Activated T-cell treated with anti-CD3 and anti-CD28 coated beads, Interleukin-2, amount 50 U/mL, for 4 hours (primary cell): Measurements from ENCODE around the gene PARL. TPM values are rescaled to one million over a fixed set of nuclear protein-coding genes. Genes with fewer than 3 reads are reported as not detected.
A peak's percentile ranks its signal among the peaks of the same experiment; 100 is the strongest.

Source experiments
- ATAC-seq, 2 donors: fragments of 200-7000 bp; cut with Tn5 transposase; one replicate each; pipeline ENCODE4 v1.10.0; 2021
- DNase-seq: peaks from one replicate; pipeline ENCODE4 v3.0.0-alpha.2; 2020
- H3K27me3 Mint-ChIP-seq: one replicate; pipeline ENCODE4 v1.8.0; 2021; ENCODE audit warnings: low read depth, mixed read lengths
- H3K36me3 Mint-ChIP-seq: one replicate; pipeline ENCODE4 v1.8.0; 2022; ENCODE audit warnings: mixed read lengths; ENCODE audit not compliant: insufficient read depth
- H3K4me1 Mint-ChIP-seq: one replicate; pipeline ENCODE4 v1.8.0; 2021; ENCODE audit warnings: low read depth, mixed read lengths
- H3K4me3 Mint-ChIP-seq: one replicate; pipeline ENCODE4 v1.8.0; 2021; ENCODE audit warnings: mild to moderate bottlenecking, moderate library complexity, mixed read lengths
- H3K9me3 Mint-ChIP-seq: one replicate; pipeline ENCODE4 v1.8.0; 2021; ENCODE audit warnings: mixed read lengths
- total RNA-seq, 3 donors: library from RNA; stranded (reverse); gene quantifications; one replicate each; pipeline ENCODE4 v1.2.1, GENCODE V29; 2021

PARL gene
- total RNA-seq, 3 donors from 2014 or later: 102 to 109 (median 105) TPM

GRCh38 chr3:183912895-183913579 lies 28.4 kb upstream of the PARL start:
- H3K36me3 Mint-ChIP-seq: no peaks in the 10 kb centered on the region
- H3K4me3 Mint-ChIP-seq: no peak overlapping the region
- peaks cover 6% of the 10 kb centered on the region for H3K27me3 Mint-ChIP-seq
- no peaks in the 10 kb centered on the region for H3K9me3 Mint-ChIP-seq
- ATAC-seq: no peak
- H3K4me1 Mint-ChIP-seq: no peaks in the 10 kb centered on the region
- DNase-seq: no peak

GRCh38 chr3:183911763-183912506 lies 27.3 kb upstream of the PARL start:
- Mint-ChIP-seq H3K4me1 (no peaks in the 10 kb centered on the region), H3K4me3 (no peak overlapping the region), H3K36me3 (no peaks in the 10 kb centered on the region), H3K27me3 (peaks cover 6% of the 10 kb centered on the region), H3K9me3 (no peaks in the 10 kb centered on the region)
- ATAC-seq: no peak
- no peak for DNase-seq

- H3K4me3 Mint-ChIP-seq: no peak overlapping the region
These were observed 26.4 kb upstream of the PARL start for GRCh38 chr3:183911087-183911486.

GRCh38 chr3:183909030-183909600 lies 24.4 kb upstream of the PARL start:
- Mint-ChIP-seq H3K27me3 (peaks cover 6% of the 10 kb centered on the region), H3K4me1 (no peaks in the 10 kb centered on the region), H3K36me3 (no peaks in the 10 kb centered on the region), H3K4me3 (no peak overlapping the region), H3K9me3 (no peaks in the 10 kb centered on the region)
- ATAC-seq: no peak
- no peak for DNase-seq

More at GRCh38 chr3:183911087-183911486, 26.4 kb upstream of the PARL start:
- H3K27me3 Mint-ChIP-seq: peaks cover 6% of the 10 kb centered on the region
- no peaks in the 10 kb centered on the region for H3K4me1 Mint-ChIP-seq
- no peak for ATAC-seq
- H3K36me3 Mint-ChIP-seq: no peaks in the 10 kb centered on the region
- no peaks in the 10 kb centered on the region for H3K9me3 Mint-ChIP-seq
- DNase-seq: no peak

DNA sequence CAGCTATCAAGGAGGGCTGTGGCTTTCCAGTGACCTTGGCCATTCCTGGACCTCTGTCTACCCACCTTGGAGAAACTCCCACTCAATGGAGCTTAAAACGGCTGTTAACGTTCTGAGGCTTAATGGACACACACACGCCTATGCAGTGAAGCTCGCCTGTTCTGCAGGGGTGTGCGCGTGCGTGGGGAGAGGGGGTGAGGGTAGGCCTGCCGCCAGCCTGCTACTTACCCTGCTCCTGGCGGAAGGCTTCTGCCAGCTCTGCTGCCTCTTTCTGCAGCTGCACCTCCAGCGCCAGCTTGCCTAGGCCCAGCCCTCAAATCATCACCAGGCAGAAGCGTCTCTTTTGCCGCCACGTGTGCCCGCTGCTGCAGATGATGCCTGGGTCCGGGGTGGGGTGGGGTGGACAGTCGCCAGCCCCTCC lies 23.2 kb upstream of the PARL start:
- no peaks in the 10 kb centered on the region for H3K9me3 Mint-ChIP-seq
- no peaks in the 10 kb centered on the region for H3K36me3 Mint-ChIP-seq
- no peak for ATAC-seq
- peaks cover 6% of the 10 kb centered on the region for H3K27me3 Mint-ChIP-seq
- no peaks in the 10 kb centered on the region for H3K4me1 Mint-ChIP-seq
- no peak overlapping the region for H3K4me3 Mint-ChIP-seq
- DNase-seq: no peak

GRCh38 chr3:183907176-183907575 lies 22.5 kb upstream of the PARL start:
- Mint-ChIP-seq H3K27me3 (peaks cover 6% of the 10 kb centered on the region), H3K4me3 (no peak overlapping the region), H3K36me3 (no peaks in the 10 kb centered on the region), H3K9me3 (no peaks in the 10 kb centered on the region), H3K4me1 (no peaks in the 10 kb centered on the region)
- ATAC-seq: no peak
- no peak for DNase-seq

GRCh38 chr3:183906234-183906921 lies 21.7 kb upstream of the PARL start:
- Mint-ChIP-seq H3K9me3 (no peaks in the 10 kb centered on the region), H3K27me3 (peaks cover 6% of the 10 kb centered on the region), H3K4me1 (no peaks in the 10 kb centered on the region), H3K36me3 (no peaks in the 10 kb centered on the region), H3K4me3 (no peak overlapping the region)
- no peak for DNase-seq
- ATAC-seq: no peak

DNA sequence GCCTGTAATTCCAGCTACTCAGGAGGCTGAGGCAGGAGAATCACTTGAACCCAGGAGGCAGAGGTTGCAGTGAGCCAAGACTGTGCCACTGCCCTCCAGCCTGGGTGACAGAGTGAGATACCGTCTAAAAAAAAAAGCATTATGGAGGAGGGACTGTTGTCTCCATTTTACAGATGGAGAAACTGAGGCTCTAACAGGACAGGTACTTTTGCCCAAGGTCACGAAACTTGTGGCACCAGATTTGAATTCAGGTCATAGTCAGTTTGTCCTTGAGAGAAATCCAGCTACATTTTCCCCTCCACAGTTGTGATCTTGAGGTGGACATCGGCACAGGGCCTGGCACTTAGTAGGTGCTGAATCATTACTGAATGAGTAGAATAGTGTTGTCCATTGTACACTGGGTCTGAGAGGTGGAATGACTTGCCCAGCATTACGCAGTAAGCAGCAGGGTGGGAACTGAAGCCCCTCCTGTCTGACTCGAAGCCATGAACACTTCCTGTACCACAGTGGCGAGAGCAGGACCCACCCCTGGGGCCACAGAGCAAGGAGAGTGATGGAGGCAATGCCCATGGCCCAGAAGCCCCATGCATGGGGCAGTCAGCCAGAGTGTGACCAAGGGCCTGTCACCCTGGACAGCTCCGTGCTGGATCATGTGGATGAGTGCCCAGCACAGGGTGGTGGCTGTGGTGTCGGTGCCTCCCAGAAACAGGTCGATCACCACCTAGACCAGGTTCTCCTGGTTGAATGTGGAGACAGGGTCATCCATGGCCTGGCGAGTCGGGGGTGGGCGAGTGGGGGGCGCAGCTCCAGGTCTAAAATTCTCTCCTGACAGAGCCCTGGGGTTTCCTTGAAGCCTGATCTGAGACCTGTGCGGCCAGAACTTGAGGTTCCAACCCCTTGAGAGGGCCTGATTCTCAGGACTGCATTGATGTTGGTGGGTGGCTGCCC lies 20.4 kb upstream of the PARL start:
- H3K36me3 Mint-ChIP-seq: no peaks in the 10 kb centered on the region
- H3K4me3 Mint-ChIP-seq: no peak overlapping the region
- no peak for ATAC-seq
- no peak for DNase-seq
- H3K27me3 Mint-ChIP-seq: peaks cover 12% of the 10 kb centered on the region
- peaks cover 3% of the 10 kb centered on the region for H3K9me3 Mint-ChIP-seq
- no peaks in the 10 kb centered on the region for H3K4me1 Mint-ChIP-seq

- DNase-seq (no peak), ATAC-seq (no peak)
- Mint-ChIP-seq H3K36me3 (no peaks in the 10 kb centered on the region), H3K4me1 (no peaks in the 10 kb centered on the region), H3K27me3 (peaks cover 19% of the 10 kb centered on the region), H3K4me3 (no peak overlapping the region), H3K9me3 (peaks cover 5% of the 10 kb centered on the region)
These were observed 13.3 kb upstream of the PARL start for GRCh38 chr3:183898028-183898431.

GRCh38 chr3:183897606-183898005 lies 12.9 kb upstream of the PARL start:
- H3K4me1 Mint-ChIP-seq: no peaks in the 10 kb centered on the region
- ATAC-seq (peak; percentile 50 to 76), DNase-seq (no peak)
- peaks cover 22% of the 10 kb centered on the region for H3K27me3 Mint-ChIP-seq
- no peaks in the 10 kb centered on the region for H3K36me3 Mint-ChIP-seq
- H3K9me3 Mint-ChIP-seq: peaks cover 5% of the 10 kb centered on the region
- no peak overlapping the region for H3K4me3 Mint-ChIP-seq

GRCh38 chr3:183896610-183897009 lies 11.9 kb upstream of the PARL start:
- Mint-ChIP-seq H3K4me3 (no peak overlapping the region), H3K27me3 (peaks cover 22% of the 10 kb centered on the region), H3K4me1 (no peaks in the 10 kb centered on the region), H3K9me3 (peaks cover 5% of the 10 kb centered on the region), H3K36me3 (no peaks in the 10 kb centered on the region)
- no peak for DNase-seq
- ATAC-seq: no peak

DNA sequence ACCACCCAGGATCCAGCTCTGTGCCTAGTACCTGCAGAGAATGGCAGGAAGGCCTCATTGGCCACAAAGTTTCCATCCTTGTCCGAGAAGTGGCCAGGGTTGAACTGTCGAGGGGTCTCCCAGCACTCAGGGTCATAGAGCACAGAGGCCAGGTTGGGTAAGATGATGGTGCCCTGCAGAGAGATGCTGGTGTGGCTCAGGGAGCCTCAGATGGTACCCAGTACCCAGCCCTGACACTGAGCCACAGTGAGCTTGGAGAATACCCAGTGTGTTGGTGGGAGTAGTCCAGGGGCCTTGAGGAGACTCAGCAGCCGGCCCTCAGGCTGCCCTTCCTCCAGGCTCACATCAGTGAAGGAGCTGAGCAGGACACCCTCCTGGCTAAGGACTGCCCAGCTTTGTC lies 11.5 kb upstream of the PARL start:
- H3K36me3 Mint-ChIP-seq: no peaks in the 10 kb centered on the region
- no peaks in the 10 kb centered on the region for H3K4me1 Mint-ChIP-seq
- no peak overlapping the region for H3K4me3 Mint-ChIP-seq
- ATAC-seq (no peak), DNase-seq (no peak)
- H3K9me3 Mint-ChIP-seq: peaks cover 5% of the 10 kb centered on the region
- peaks cover 19% of the 10 kb centered on the region for H3K27me3 Mint-ChIP-seq

DNA sequence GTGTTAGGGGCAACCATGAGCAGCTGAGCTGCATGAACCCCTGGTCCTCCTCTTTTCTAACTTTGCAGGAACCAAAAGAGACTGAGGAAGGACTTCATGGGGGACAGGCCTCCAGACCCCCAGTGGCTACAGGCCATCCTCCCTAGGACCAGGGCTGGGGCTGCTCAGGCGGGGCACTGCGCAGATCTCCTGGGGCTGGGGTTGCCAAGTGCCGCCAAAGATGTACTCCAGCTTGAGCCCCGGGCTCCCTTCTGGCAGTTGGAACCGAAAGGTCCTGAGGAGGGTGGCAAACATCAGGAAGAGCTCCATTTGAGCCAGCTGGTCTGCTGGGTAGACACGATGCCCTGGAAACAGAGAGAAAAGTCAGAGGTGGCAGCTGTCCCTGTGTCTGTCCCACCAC lies 11.1 kb upstream of the PARL start:
- Mint-ChIP-seq H3K4me1 (no peaks in the 10 kb centered on the region), H3K36me3 (no peaks in the 10 kb centered on the region), H3K9me3 (peaks cover 5% of the 10 kb centered on the region), H3K4me3 (no peak overlapping the region), H3K27me3 (peaks cover 18% of the 10 kb centered on the region)
- DNase-seq: no peak
- no peak for ATAC-seq
